Esophagus squamous epithelium (tissue), 5 donors: Measurements from ENCODE around the gene BCL6. TPM values are rescaled to one million over a fixed set of nuclear protein-coding genes. Genes with fewer than 3 reads are reported as not detected.
A peak's percentile ranks its signal among the peaks of the same experiment; 100 is the strongest.

ENCODE experiments used
- DNase-seq: peaks from one replicate; lab custom pipeline; 2025; lab: John Stamatoyannopoulos, UW
- H3K27ac ChIP-seq, 4 donors: fragments of 200-600 bp; sonication (generic); one replicate each; pipeline ENCODE4 v1.5.1; 2016 to 2019; ENCODE audit warnings: mild to moderate bottlenecking in 1 of 4
- H3K27me3 ChIP-seq, 4 donors: fragments of 200-600 bp; sonication (generic); 1 replicate in 3 of 4; 2 replicates in 1 of 4; pipeline versions ENCODE4 v1.5.1 to v1.6.0; 2017 to 2021; ENCODE audit warnings: antibody characterized with exemption in 1 of 4
- H3K36me3 ChIP-seq, 3 donors: fragments of 200-600 bp; sonication (generic); one replicate each; pipeline ENCODE4 v1.5.1; 2016 to 2019
- H3K4me1 ChIP-seq, 3 donors: fragments of 200-600 bp; sonication (generic); one replicate each; pipeline ENCODE4 v1.5.1; 2017 to 2019
- H3K4me3 ChIP-seq, 4 donors: fragments of 200-600 bp; sonication (generic); 1 replicate in 3 of 4; 2 replicates in 1 of 4; pipeline ENCODE4 v1.5.1; 2016 to 2019; ENCODE audit warnings: mild to moderate bottlenecking in 2 of 4, moderate library complexity in 1 of 4
- H3K9me3 ChIP-seq, 3 donors: fragments of 200-600 bp; sonication (generic); one replicate each; pipeline ENCODE4 v1.5.1; 2016 to 2019
- CTCF ChIP-seq, 6 experiments: fragments of 450-650 bp in 4 of 6; fragments of 200-600 bp in 2 of 6; sonication (generic) in 2 of 6; IDR thresholded peaks; one replicate each; pipeline ENCODE4 v1.5.1; 2016 to 2019; ENCODE audit warnings: antibody characterized with exemption in 6 of 6, mild to moderate bottlenecking in 4 of 6, moderate library complexity in 4 of 6
- POLR2A ChIP-seq, 4 donors: fragments of 450-650 bp; IDR thresholded peaks; one replicate each; pipeline ENCODE4 v1.6.1; 2017; ENCODE audit warnings: antibody characterized with exemption in 4 of 4, mild to moderate bottlenecking in 4 of 4, moderate library complexity in 3 of 4
- WGBS, 2 donors: methylation state at CpG; one replicate each; pipeline ENCODE4 v1.1.5; 2018; 5-methylcytosine and 5-hydroxymethylcytosine counted together
- intact Hi-C: fragments of 100-400 bp; cut with DNase I; formaldehyde crosslinking; loops from one replicate; pipeline ENCODE4 v1.15.0; 2022
- total RNA-seq, 4 donors: library from RNA; depleted of rRNA; stranded (reverse); fragments of >200 nt; gene quantifications; one replicate each; pipeline ENCODE4 v1.1.0, GENCODE V29; 2016
- donor health status: DM: yes; HTN: yes; CAD: no.

BCL6 gene
- total RNA-seq, 4 donors from 2014 or later: 30.8 to 94.4 (median 42.6) TPM

- WGBS, 2 donors: 38% methylated on average over 6 to 8 of the region's 8 CpGs
- no peaks in the 10 kb centered on the region for H3K9me3 ChIP-seq
- H3K4me1 ChIP-seq: peaks cover 24 to 67% (median 25%) of the 10 kb centered on the region in 3 donors
- no peaks in the 10 kb centered on the region for H3K27me3 ChIP-seq
- TF ChIP-seq CTCF (IDR thresholded peaks at IDR 0.05): no peak
- no peak for TF ChIP-seq POLR2A (IDR thresholded peaks at IDR 0.05)
- peak overlapping the region; percentile 69 to 82 (median 74) for H3K4me3 ChIP-seq
- intact Hi-C loops: loop anchor here (10.0 kb wide), 1 partner anchor 1408 kb away; no protein-coding TSS in a partner anchor
- H3K27ac ChIP-seq: peak overlapping the region; percentile 80 to 99 (median 98)
- no peak for DNase-seq
- peaks cover 12 to 34% (median 17%) of the 10 kb centered on the region in 3 donors for H3K36me3 ChIP-seq
These were observed 8.8 kb downstream of the BCL6 start for GRCh38 chr3:187736418-187736871.

GRCh38 chr3:187735837-187736236 lies 9.4 kb downstream of the BCL6 start:
- intact Hi-C loops: loop anchor here (10.0 kb wide), 1 partner anchor 1409 kb away; no protein-coding TSS in a partner anchor
- Histone ChIP-seq H3K4me3 (peak overlapping the region in 2 of 4 donors; percentile 77 to 82), H3K9me3 (no peaks in the 10 kb centered on the region), H3K36me3 (peaks cover 18 to 40% (median 22%) of the 10 kb centered on the region in 3 donors), H3K27me3 (no peaks in the 10 kb centered on the region), H3K4me1 (peaks cover 24 to 61% (median 25%) of the 10 kb centered on the region in 3 donors), H3K27ac (peak overlapping the region; percentile 80 to 99 (median 98))
- no peak for DNase-seq
- WGBS, 2 donors: 17 to 35% methylated on average over 3 of the region's 3 CpGs
- TF ChIP-seq CTCF (IDR thresholded peaks at IDR 0.05): no peak
- no peak for TF ChIP-seq POLR2A (IDR thresholded peaks at IDR 0.05)

GRCh38 chr3:187735383-187735782 lies 9.9 kb downstream of the BCL6 start:
- Histone ChIP-seq H3K4me1 (peaks cover 20 to 57% (median 21%) of the 10 kb centered on the region in 3 donors), H3K9me3 (no peaks in the 10 kb centered on the region), H3K36me3 (peaks cover 22 to 44% (median 26%) of the 10 kb centered on the region in 3 donors), H3K4me3 (no peak overlapping the region), H3K27ac (peak overlapping the region; percentile 7 to 99 (median 98)), H3K27me3 (no peaks in the 10 kb centered on the region)
- intact Hi-C loops: loop anchor here (10.0 kb wide), 1 partner anchor 1409 kb away; no protein-coding TSS in a partner anchor
- no peak for DNase-seq
- TF ChIP-seq POLR2A (IDR thresholded peaks at IDR 0.05): no peak
- TF ChIP-seq CTCF (IDR thresholded peaks at IDR 0.05): no peak
- WGBS, 2 donors: 70 to 79% methylated on average over 3 of the region's 3 CpGs

GRCh38 chr3:187734841-187735240 lies 10.4 kb downstream of the BCL6 start:
- no peak for TF ChIP-seq POLR2A (IDR thresholded peaks at IDR 0.05)
- TF ChIP-seq CTCF (IDR thresholded peaks at IDR 0.05): no peak
- Histone ChIP-seq H3K36me3 (peaks cover 28 to 50% (median 30%) of the 10 kb centered on the region in 3 donors), H3K4me3 (no peak overlapping the region), H3K4me1 (peaks cover 17 to 51% (median 18%) of the 10 kb centered on the region in 3 donors), H3K27ac (peak overlapping the region in 1 of 4 donors; percentile 99), H3K27me3 (no peaks in the 10 kb centered on the region), H3K9me3 (no peaks in the 10 kb centered on the region)
- intact Hi-C loops: loop anchor here (10.0 kb wide), 1 partner anchor 1410 kb away; no protein-coding TSS in a partner anchor
- DNase-seq: no peak
- 64 to 76% methylated on average over 3 of the region's 3 CpGs for WGBS, 2 donors

GRCh38 chr3:187733371-187733770 lies 11.9 kb downstream of the BCL6 start:
- Histone ChIP-seq H3K36me3 (peaks cover 43 to 64% (median 45%) of the 10 kb centered on the region in 3 donors), H3K9me3 (no peaks in the 10 kb centered on the region), H3K4me1 (peaks cover 14 to 39% (median 18%) of the 10 kb centered on the region in 3 donors), H3K27ac (no peak overlapping the region), H3K4me3 (no peak overlapping the region), H3K27me3 (no peaks in the 10 kb centered on the region)
- no peak for DNase-seq
- WGBS, 2 donors: 84 to 90% methylated on average over 7 to 11 of the region's 11 CpGs
- TF ChIP-seq CTCF (IDR thresholded peaks at IDR 0.05): no peak
- TF ChIP-seq POLR2A (IDR thresholded peaks at IDR 0.05): no peak
- intact Hi-C loops: loop anchor here (10.0 kb wide), 1 partner anchor 1411 kb away; no protein-coding TSS in a partner anchor
